Loucy (cell line): ENCODE results near the gene GPR12.

Experiments used
- H2AFZ ChIP-seq: fragments of 200-600 bp; sonication (generic); 2 replicates; pipeline ENCODE4 v1.6.0; 2016; ENCODE audit warnings: antibody characterized with exemption, mild to moderate bottlenecking, low read length, moderate library complexity
- H3F3A ChIP-seq: fragments of 200-600 bp; 2 replicates; pipeline ENCODE4 v1.6.0; 2016; ENCODE audit warnings: antibody characterized with exemption, low read depth, mild to moderate bottlenecking
- H3K27me3 ChIP-seq: fragments of 200-600 bp; sonication (generic); 2 replicates; pipeline ENCODE4 v1.6.1; 2014; ENCODE audit warnings: low read length, mild to moderate bottlenecking; ENCODE audit not compliant: insufficient read depth, poor library complexity, severe bottlenecking
- H3K36me3 ChIP-seq: fragments of 200-600 bp; sonication (generic); 2 replicates; pipeline ENCODE4 v1.6.1; 2016; ENCODE audit warnings: low read length; ENCODE audit not compliant: insufficient read depth
- H3K4me1 ChIP-seq: fragments of 200-600 bp; sonication (generic); 2 replicates; pipeline ENCODE4 v1.5.1; 2014; ENCODE audit warnings: low read length, mild to moderate bottlenecking; ENCODE audit not compliant: insufficient read depth, poor library complexity, severe bottlenecking
- H3K4me2 ChIP-seq: fragments of 200-600 bp; sonication (generic); 2 replicates; pipeline ENCODE4 v1.6.0; 2014; ENCODE audit warnings: antibody characterized with exemption, low read length, low read depth, mild to moderate bottlenecking; ENCODE audit not compliant: poor library complexity, severe bottlenecking
- H3K4me3 ChIP-seq: fragments of 200-600 bp; sonication (generic); 2 replicates; pipeline ENCODE4 v1.5.1; 2014; ENCODE audit warnings: low read length, mild to moderate bottlenecking, mixed read lengths; ENCODE audit not compliant: poor library complexity, severe bottlenecking
- H3K79me2 ChIP-seq: fragments of 200-600 bp; sonication (generic); 2 replicates; pipeline ENCODE4 v1.6.1; 2014; ENCODE audit warnings: low read length; ENCODE audit not compliant: insufficient read depth
- H3K9ac ChIP-seq: fragments of 200-600 bp; sonication (generic); 2 replicates; pipeline ENCODE4 v1.6.0; 2014; ENCODE audit warnings: mild to moderate bottlenecking, low read depth, low read length, moderate library complexity; ENCODE audit not compliant: poor library complexity, severe bottlenecking
- H3K9me2 ChIP-seq: fragments of 200-600 bp; sonication (generic); replicated peaks from 2 replicates; pipeline ENCODE4 v1.6.1; 2016; ENCODE audit warnings: low read depth, low read length, mixed read lengths
- H3K9me3 ChIP-seq: fragments of 200-600 bp; sonication (generic); 2 replicates; pipeline ENCODE4 v1.6.1; 2014; ENCODE audit warnings: mild to moderate bottlenecking, antibody characterized with exemption, low read length, low read depth; ENCODE audit not compliant: insufficient read depth
- H4K20me1 ChIP-seq: fragments of 200-600 bp; sonication (generic); 2 replicates; pipeline ENCODE4 v1.6.0; 2014; ENCODE audit warnings: antibody characterized with exemption, low read length, mild to moderate bottlenecking; ENCODE audit not compliant: insufficient read depth, poor library complexity, severe bottlenecking
- CTCF ChIP-seq: fragments of 200-600 bp; sonication (generic); conservative IDR thresholded peaks from 2 replicates; pipeline ENCODE4 v1.5.1; 2014; ENCODE audit warnings: mild to moderate bottlenecking, antibody characterized with exemption, low read length
- EZH2phosphoT487 ChIP-seq: fragments of 200-600 bp; IDR thresholded peaks from 2 replicates; pipeline ENCODE4 v1.6.1; 2018; ENCODE audit warnings: antibody characterized with exemption, mild to moderate bottlenecking, moderate library complexity, borderline replicate concordance

Gene GPR12

DNA sequence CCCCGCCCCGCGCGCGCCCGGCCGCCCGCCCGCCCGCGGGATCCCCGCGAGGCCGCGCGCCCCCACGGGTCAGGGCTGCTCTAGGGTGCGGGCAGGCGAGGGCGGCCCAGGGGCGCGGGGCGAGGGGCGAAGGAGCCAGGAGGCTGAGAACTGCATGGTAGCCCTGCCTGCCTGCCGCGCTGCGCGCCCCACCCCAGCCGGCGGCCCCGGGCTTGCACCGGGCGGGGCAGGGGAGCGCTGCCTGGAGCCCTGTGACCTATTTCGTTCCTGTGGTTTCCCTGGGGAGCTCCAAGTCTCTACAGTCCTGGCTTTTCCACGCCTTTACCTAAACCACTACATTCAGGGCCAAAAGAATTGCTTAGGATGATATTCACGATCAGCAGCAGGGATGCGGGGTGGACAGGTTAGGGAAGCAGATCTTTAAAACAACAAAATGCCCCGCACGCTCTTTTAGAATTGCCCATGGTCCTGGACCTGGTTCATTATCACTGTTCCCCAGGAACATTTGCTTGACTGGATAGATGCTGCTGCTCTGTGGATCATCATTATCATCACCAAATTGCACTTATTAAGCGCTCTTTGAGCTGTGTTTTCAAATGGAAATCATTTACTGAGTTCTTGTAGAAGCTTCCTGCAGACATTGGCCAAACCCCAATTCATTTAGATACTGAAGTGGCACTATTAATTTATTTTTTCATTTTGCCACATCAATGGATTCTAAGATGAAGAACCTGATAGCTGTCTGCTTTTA is 421 bp upstream of the GPR12 start:
- Histone ChIP-seq H3K9me3 (no peaks in the 10 kb centered on the region), H3F3A (no peaks in the 10 kb centered on the region), H3K9ac (no peak overlapping the region), H3K4me2 (no peak overlapping the region), H3K36me3 (no peaks in the 10 kb centered on the region), H3K4me3 (no peak overlapping the region), H2AFZ (no peak overlapping the region), H3K27me3 (no peaks in the 10 kb centered on the region), H4K20me1 (no peaks in the 10 kb centered on the region), H3K4me1 (peaks cover 23% of the 10 kb centered on the region), H3K9me2 (no peaks in the 10 kb centered on the region), H3K79me2 (no peaks in the 10 kb centered on the region)
- TF ChIP-seq EZH2phosphoT487 (no peak), CTCF (no peak)

DNA sequence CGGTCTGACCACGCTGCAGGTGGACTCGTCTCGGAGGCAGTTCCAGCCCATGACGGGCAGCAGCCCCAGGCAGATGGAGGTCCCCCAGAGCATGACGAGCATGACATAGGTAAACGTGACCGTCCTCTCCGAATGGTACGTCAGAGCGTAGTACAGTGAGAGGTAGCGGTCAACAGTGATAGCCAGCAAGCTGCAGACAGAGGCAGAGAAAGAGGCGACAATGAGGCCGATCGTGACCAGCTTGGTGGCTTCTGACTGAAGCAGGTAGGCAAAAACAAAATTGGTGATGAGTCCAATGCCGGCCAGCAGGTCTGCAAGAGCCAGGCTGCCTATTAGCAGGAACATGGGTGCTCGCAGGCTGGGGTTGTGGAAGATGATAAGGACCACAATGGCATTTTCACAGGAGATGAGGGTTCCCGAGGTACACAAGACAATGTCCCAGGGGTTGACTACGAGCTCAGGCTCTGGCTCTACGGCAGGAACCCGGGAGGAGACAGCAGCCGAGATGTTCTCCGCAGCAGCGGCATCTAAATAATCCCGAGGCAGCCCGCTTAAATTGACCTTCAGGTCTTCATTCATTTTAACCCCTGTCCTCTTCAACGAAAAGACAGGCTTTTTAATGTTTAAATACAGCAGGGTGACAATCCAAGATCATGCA is 1.2 kb downstream of the GPR12 start:
- Histone ChIP-seq H3K4me2 (no peak overlapping the region), H3K9ac (no peak overlapping the region), H3K9me2 (no peaks in the 10 kb centered on the region), H3K27me3 (no peaks in the 10 kb centered on the region), H3K9me3 (no peaks in the 10 kb centered on the region), H4K20me1 (no peaks in the 10 kb centered on the region), H3K4me3 (no peak overlapping the region), H3F3A (no peaks in the 10 kb centered on the region), H3K4me1 (peaks cover 20% of the 10 kb centered on the region), H3K79me2 (no peaks in the 10 kb centered on the region), H3K36me3 (no peaks in the 10 kb centered on the region), H2AFZ (no peak overlapping the region)
- TF ChIP-seq CTCF (no peak), EZH2phosphoT487 (no peak)

DNA sequence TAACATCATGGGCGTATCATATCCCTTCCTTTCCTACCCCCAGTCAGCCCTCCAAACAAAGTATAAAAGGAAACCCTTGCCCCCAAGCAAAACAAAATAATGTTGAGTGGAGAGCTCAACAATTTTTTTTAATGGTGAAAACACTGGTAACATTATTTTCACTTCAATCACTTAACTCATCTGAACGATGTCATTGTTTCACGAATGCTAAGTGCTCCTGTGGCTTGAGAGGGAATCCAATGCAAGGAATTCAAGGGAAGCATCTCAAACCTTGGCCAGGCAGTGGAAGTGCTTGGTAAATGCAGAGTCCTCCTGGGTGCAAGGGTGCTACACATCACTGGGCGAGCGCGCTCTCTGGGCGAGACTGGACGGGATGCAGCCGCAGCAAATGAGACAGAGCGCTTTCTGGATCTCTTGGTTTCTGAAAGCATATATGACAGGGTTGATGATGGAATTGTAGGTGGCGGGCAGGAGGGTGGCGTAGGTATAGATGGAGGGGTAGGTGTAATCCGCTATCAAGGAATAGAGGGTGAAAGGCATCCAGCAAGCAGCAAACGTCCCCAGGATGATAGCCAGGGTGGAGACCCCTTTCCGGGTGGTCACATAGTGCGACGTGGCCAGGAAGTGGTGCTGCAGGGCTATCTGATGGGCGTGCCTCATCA is 2.0 kb downstream of the GPR12 start:
- TF ChIP-seq EZH2phosphoT487 (no peak), CTCF (no peak)
- Histone ChIP-seq H3K4me1 (peaks cover 13% of the 10 kb centered on the region), H3K9me2 (no peaks in the 10 kb centered on the region), H3K4me2 (no peak overlapping the region), H3K9ac (no peak overlapping the region), H2AFZ (no peak overlapping the region), H3K36me3 (no peaks in the 10 kb centered on the region), H3K79me2 (no peaks in the 10 kb centered on the region), H3K27me3 (no peaks in the 10 kb centered on the region), H4K20me1 (no peaks in the 10 kb centered on the region), H3K9me3 (no peaks in the 10 kb centered on the region), H3K4me3 (no peak overlapping the region), H3F3A (no peaks in the 10 kb centered on the region)
